ENCODE measurements around the gene MPZ. TPM values are rescaled to one million over a fixed set of nuclear protein-coding genes. Genes with fewer than 3 reads are reported as not detected.

MPZ gene
- total and polyA plus RNA-seq, 10 of the 15 experiments (the other 5 are each of a cell fraction or from before 2014, with no cell fraction given): 0.09 to 6.9 (median 4.7) TPM

GRCh38 chr1:161314201-161314981 lies 4.6 kb upstream of the MPZ start, which contains the start of gene SDHC (continued):
- no peak for TF ChIP-seq FOS (IDR thresholded peaks at IDR 0.05; ENCODE audit: borderline replicate concordance, extremely low read depth, insufficient read length)
- TF ChIP-seq NFYA (IDR thresholded peaks at IDR 0.05; ENCODE audit: borderline replicate concordance, low read depth, low read length): no peak
- TF ChIP-seq, protein P1, sequence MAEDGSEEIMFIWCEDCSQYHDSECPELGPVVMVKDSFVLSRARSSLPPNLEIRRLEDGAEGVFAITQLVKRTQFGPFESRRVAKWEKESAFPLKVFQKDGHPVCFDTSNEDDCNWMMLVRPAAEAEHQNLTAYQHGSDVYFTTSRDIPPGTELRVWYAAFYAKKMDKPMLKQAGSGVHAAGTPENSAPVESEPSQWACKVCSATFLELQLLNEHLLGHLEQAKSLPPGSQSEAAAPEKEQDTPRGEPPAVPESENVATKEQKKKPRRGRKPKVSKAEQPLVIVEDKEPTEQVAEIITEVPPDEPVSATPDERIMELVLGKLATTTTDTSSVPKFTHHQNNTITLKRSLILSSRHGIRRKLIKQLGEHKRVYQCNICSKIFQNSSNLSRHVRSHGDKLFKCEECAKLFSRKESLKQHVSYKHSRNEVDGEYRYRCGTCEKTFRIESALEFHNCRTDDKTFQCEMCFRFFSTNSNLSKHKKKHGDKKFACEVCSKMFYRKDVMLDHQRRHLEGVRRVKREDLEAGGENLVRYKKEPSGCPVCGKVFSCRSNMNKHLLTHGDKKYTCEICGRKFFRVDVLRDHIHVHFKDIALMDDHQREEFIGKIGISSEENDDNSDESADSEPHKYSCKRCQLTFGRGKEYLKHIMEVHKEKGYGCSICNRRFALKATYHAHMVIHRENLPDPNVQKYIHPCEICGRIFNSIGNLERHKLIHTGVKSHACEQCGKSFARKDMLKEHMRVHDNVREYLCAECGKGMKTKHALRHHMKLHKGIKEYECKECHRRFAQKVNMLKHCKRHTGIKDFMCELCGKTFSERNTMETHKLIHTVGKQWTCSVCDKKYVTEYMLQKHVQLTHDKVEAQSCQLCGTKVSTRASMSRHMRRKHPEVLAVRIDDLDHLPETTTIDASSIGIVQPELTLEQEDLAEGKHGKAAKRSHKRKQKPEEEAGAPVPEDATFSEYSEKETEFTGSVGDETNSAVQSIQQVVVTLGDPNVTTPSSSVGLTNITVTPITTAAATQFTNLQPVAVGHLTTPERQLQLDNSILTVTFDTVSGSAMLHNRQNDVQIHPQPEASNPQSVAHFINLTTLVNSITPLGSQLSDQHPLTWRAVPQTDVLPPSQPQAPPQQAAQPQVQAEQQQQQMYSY (CRISPR knock-in tag; IDR thresholded peaks at IDR 0.05): no peak
- no peak for TF ChIP-seq BCLAF1 (IDR thresholded peaks at IDR 0.05)
- TF ChIP-seq SPI1 (IDR thresholded peaks at IDR 0.05; ENCODE audit: borderline replicate concordance, insufficient read depth, low read depth, low read length): peak; percentile 49
- TF ChIP-seq SUZ12 (IDR thresholded peaks at IDR 0.05; ENCODE audit: unreplicated experiment): no peak
- TF ChIP-seq HSF1 (IDR thresholded peaks at IDR 0.05; ENCODE audit: low read depth, low read length): no peak
- TF ChIP-seq LARP7 (IDR thresholded peaks at IDR 0.05): peak; percentile 54; the same call in 1 of the 2 replicates
- peak; percentile 28; the same call in 1 of the 2 replicates for TF ChIP-seq PAX5 (IDR thresholded peaks at IDR 0.05; ENCODE audit: borderline replicate concordance, low read depth, low read length)
- peak; percentile 70 for TF ChIP-seq USF2 (IDR thresholded peaks at IDR 0.05; ENCODE audit: borderline replicate concordance, low read depth, low read length)
- 0 out of 2 replicates have a peak, but pooled peaks have one; percentile 19 for TF ChIP-seq FOXM1 (IDR thresholded peaks at IDR 0.05; ENCODE audit: low read depth, low read length)
- peak; percentile 89; the same call in 1 of the 2 replicates for TF ChIP-seq POLR2AphosphoS2 (IDR thresholded peaks at IDR 0.05; ENCODE audit: low read depth, low read length)
- no peak for TF ChIP-seq REST (IDR thresholded peaks at IDR 0.05; ENCODE audit: low read depth, low read length)
- TF ChIP-seq SRF (IDR thresholded peaks at IDR 0.05; ENCODE audit: low read depth in 2 of 2, low read length in 2 of 2): peak in 1 of 2 experiments; percentile 64; a peak in 2 of 4 replicates
